Type B pancreatic cell (in vitro differentiated cells): ENCODE data around the gene ZNF695. TPM values are rescaled to one million over a fixed set of nuclear protein-coding genes. Genes with fewer than 3 reads are reported as not detected.
"Not testable (repeated sequence)": the region's sequence is repeated elsewhere in the genome, so short reads cannot be mapped to it uniquely, and the experiment has no call there.

Source experiments
- DNase-seq: peaks from one replicate; pipeline ENCODE4 v3.0.0; 2021; ENCODE audit warnings: mixed read lengths; ENCODE audit not compliant: unreplicated experiment; ENCODE audit errors: extremely low spot score
- H3K27ac Mint-ChIP-seq: 2 replicates; pipeline ENCODE4 v1.8.0; 2021; ENCODE audit warnings: mild to moderate bottlenecking, mixed read lengths
- H3K27me3 Mint-ChIP-seq: 2 replicates; pipeline ENCODE4 v1.8.0; 2021; ENCODE audit warnings: mixed read lengths
- H3K36me3 Mint-ChIP-seq: 2 replicates; pipeline ENCODE4 v1.8.0; 2021; ENCODE audit warnings: mixed read lengths
- H3K4me1 Mint-ChIP-seq: one replicate; pipeline ENCODE4 v1.8.0; 2021; ENCODE audit warnings: mixed read lengths; ENCODE audit not compliant: unreplicated experiment
- H3K4me3 Mint-ChIP-seq: 2 replicates; pipeline ENCODE4 v1.8.0; 2021; ENCODE audit warnings: mild to moderate bottlenecking, mixed read lengths
- H3K9me3 Mint-ChIP-seq: 2 replicates; pipeline ENCODE4 v1.8.0; 2021; ENCODE audit warnings: mixed read lengths
- total RNA-seq: library from RNA; stranded (reverse); gene quantifications from 2 replicates; pipeline ENCODE4 v1.2.1, GENCODE V29; 2021; ENCODE audit warnings: low replicate concordance
- TF ChIP-seq, protein P1 (sequence below): fragments of 200-600 bp; sonication (generic); conservative IDR thresholded peaks from 2 replicates; pipeline ENCODE4 v1.5.0; 2021; ENCODE audit warnings: antibody characterized with exemption, mild to moderate bottlenecking

ZNF695 gene
- total RNA-seq, 1 donor from 2014 or later: 17.9 TPM

DNA sequence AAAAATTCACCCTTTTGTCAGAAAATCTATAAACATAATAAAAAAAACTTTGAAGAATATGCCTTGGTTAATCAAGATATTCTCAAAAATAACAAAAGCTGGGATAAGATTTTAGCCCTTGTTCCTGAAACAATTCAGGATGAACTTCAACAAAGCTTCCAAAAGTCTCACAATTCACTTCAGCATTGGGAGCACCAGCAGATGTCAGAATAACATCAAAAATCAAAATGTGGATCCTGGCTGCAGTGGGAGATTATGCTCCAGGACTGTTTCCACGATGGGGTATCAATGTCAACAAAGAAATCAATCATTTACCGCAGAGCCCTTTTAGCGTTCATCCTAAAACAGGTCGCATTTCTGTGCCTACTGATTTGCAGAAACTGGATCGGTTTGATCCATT, 35.5 kb upstream of the ZNF695 start:
- no peak overlapping the region for H3K4me3 Mint-ChIP-seq
- no peak for DNase-seq
- H3K27me3 Mint-ChIP-seq: no peaks in the 10 kb centered on the region
- peaks cover 54% of the 10 kb centered on the region for H3K36me3 Mint-ChIP-seq
- TF ChIP-seq, protein P1, sequence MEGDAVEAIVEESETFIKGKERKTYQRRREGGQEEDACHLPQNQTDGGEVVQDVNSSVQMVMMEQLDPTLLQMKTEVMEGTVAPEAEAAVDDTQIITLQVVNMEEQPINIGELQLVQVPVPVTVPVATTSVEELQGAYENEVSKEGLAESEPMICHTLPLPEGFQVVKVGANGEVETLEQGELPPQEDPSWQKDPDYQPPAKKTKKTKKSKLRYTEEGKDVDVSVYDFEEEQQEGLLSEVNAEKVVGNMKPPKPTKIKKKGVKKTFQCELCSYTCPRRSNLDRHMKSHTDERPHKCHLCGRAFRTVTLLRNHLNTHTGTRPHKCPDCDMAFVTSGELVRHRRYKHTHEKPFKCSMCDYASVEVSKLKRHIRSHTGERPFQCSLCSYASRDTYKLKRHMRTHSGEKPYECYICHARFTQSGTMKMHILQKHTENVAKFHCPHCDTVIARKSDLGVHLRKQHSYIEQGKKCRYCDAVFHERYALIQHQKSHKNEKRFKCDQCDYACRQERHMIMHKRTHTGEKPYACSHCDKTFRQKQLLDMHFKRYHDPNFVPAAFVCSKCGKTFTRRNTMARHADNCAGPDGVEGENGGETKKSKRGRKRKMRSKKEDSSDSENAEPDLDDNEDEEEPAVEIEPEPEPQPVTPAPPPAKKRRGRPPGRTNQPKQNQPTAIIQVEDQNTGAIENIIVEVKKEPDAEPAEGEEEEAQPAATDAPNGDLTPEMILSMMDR: no peak
- no peaks in the 10 kb centered on the region for H3K4me1 Mint-ChIP-seq
- peaks cover 31% of the 10 kb centered on the region for H3K9me3 Mint-ChIP-seq
- no peak overlapping the region for H3K27ac Mint-ChIP-seq

DNA sequence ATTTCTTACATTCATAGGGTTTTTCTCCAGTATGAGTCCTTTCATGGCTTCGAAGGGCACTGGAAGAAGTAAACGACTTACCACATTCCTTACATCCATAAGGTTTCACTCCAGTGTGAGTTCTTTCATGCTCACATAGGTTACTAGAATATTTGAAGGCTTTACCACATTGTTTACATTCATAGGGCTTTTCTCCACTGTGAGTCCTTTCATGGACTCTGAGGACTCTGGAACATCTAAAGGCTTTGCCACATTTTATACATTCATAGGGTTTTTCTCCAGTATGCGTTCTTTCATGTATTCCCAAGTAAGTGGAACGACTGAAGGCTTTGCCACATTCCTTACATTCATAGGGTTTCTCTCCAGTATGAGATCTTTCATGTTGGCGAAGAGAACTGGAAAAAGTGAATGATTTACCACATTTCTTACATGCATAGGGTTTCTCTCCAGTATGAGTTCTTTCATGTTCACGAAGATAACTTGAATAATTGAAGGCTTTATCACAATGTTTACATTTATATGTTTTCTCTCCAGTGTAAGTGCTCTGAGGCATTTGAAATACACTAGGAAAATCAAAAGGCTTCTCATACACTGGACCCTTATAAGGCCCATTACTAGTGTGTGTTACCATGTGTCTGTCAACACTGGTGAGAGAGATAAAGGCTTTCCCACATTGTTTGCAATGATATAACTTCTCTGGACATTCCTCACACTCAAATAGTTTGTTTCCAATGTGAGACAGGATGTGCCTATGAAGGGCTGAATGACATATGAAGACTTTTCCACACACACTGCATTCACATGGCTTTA, 29.9 kb upstream of the ZNF695 start:
- Mint-ChIP-seq H3K4me3 (no peak overlapping the region), H3K36me3 (peaks cover 71% of the 10 kb centered on the region), H3K27ac (no peak overlapping the region), H3K4me1 (no peaks in the 10 kb centered on the region), H3K27me3 (no peaks in the 10 kb centered on the region), H3K9me3 (peaks cover 25% of the 10 kb centered on the region)
- TF ChIP-seq, protein P1: no peak
- no peak for DNase-seq

DNA sequence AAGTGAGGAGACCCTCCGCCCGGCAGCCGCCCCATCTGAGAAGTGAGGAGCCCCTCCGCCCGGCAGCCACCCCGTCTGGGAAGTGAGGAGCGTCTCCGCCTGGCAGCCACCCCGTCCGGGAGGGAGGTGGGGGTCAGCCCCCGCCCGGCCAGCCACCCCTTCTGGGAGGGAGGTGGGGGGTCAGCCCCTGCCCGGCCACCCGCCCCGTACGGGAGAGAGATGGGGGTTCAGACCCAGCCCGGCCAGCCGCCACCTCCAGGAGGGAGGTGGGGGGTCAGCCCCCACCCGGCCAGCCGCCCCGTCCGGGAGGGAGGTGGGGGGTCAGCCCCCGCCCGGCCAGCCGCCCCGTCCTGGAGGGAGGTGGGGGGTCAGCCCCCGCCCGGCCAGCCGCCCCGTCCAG, 24.4 kb upstream of the ZNF695 start:
- H3K4me1 Mint-ChIP-seq, H3K4me3 Mint-ChIP-seq, H3K27me3 Mint-ChIP-seq, H3K27ac Mint-ChIP-seq, DNase-seq: not testable (repeated sequence)
- Mint-ChIP-seq H3K9me3 (peaks cover 16% of the 10 kb centered on the region), H3K36me3 (peaks cover 39% of the 10 kb centered on the region)

DNA sequence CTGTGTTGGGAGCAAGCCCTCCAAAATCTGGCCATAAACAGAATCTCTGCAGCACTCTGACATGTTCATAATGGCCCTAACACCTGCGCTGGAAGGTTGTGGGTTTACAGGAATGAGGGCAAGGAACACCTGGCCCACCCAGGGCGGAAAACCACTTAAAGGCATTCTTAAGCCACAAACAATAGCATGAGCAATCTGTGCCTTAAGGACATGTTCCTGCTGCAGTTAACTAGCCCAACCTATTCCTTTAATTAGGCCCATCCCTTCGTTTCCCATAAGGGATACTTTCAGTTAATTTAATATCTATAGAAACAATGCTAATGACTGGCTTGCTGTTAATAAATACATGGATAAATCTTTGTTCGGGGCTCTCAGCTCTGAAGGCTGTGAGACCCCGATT, 16.8 kb upstream of the ZNF695 start:
- H3K27ac Mint-ChIP-seq, H3K4me1 Mint-ChIP-seq, H3K4me3 Mint-ChIP-seq, DNase-seq, H3K36me3 Mint-ChIP-seq, H3K27me3 Mint-ChIP-seq: not testable (repeated sequence)
- peaks cover 13% of the 10 kb centered on the region for H3K9me3 Mint-ChIP-seq

DNA sequence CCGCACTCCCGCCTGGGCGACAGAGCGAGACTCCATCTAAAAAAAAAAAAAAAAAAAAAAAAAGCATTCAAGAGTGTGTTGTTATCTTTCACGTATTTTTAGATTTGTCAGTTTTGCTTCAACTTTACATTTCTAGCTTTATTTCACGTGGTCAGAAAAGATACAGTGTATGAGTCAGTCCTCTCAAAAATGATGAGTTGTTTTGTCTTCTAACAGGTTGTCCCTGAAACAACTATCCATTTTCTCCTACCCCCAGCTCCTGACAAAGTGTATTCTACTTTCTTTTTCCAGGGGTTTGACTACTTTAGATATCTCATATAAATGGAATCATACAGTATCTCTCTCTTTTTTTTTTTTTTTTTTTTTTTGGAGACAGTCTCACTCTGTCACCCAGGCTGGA, 5.5 kb upstream of the ZNF695 start:
- TF ChIP-seq, protein P1: no peak
- Mint-ChIP-seq H3K9me3 (no peaks in the 10 kb centered on the region), H3K27me3 (no peaks in the 10 kb centered on the region), H3K4me1 (no peaks in the 10 kb centered on the region), H3K27ac (no peak overlapping the region), H3K4me3 (no peak overlapping the region), H3K36me3 (no peaks in the 10 kb centered on the region)
- DNase-seq: no peak

DNA sequence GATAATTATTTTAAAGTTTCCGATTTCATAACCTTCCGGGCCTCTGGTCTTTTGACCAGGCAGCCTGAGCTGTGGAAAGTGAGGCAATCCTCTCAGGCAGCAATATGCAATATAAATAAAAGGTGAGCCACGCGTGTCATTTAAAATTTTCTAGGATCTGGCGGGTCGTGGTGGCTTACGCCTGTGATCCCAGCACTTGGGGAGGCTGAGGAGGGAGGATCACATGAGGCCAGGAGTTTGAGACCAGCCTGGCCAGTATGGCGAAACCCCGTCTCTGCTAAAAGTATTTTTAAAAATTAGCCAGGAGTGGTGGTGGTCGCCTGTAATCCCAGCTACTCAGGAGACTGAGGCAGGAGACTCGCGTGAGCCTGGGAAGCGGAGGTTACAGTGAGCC, 546 bp upstream of the ZNF695 start:
- peak overlapping the region; percentile 99 for H3K27ac Mint-ChIP-seq
- peak overlapping the region; percentile 100 for H3K4me3 Mint-ChIP-seq
- H3K36me3 Mint-ChIP-seq: peaks cover 23% of the 10 kb centered on the region
- H3K4me1 Mint-ChIP-seq: peaks cover 5% of the 10 kb centered on the region
- H3K9me3 Mint-ChIP-seq: peaks cover 6% of the 10 kb centered on the region
- H3K27me3 Mint-ChIP-seq: peaks cover 3% of the 10 kb centered on the region
- no peak for DNase-seq
- TF ChIP-seq, protein P1: no peak

DNA sequence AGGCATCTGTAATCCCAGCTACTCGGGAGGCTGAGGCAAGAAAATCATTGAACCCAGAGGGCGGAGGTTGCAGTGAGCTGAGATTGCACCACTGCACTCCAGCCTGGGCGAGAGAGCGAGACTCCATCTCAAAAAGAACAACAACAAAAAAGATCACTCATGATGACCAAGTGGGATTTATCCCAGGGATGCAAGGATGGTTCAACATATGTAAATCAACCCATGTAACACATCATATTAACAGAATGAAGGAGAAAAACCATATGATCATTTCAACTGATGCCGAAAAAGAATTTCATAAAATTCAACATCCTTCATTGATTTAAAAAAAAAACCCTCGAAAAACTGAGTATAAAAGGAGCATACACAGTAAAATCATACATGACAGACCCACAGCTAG, 3.8 kb downstream of the ZNF695 start:
- Mint-ChIP-seq H3K36me3 (peaks cover 54% of the 10 kb centered on the region), H3K9me3 (peaks cover 21% of the 10 kb centered on the region)
- not testable (repeated sequence) for H3K27ac Mint-ChIP-seq, H3K4me1 Mint-ChIP-seq, H3K4me3 Mint-ChIP-seq, DNase-seq, H3K27me3 Mint-ChIP-seq
